BE2C (cell line): ENCODE results near the gene COL23A1.

Experiments
- DNase-seq: peaks from one replicate; pipeline ENCODE4 v3.0.0-alpha.2; 2020
- H3K27me3 ChIP-seq: fragments of 250-450 bp; sonication (Bioruptor Pico); 2 replicates; pipeline ENCODE4 v1.5.1; 2020; ENCODE audit warnings: mild to moderate bottlenecking
- H3K36me3 ChIP-seq: fragments of 250-450 bp; sonication (Bioruptor Pico); 2 replicates; pipeline ENCODE4 v1.5.1; 2020; ENCODE audit warnings: mild to moderate bottlenecking
- H3K4me1 ChIP-seq: fragments of 250-450 bp; sonication (Bioruptor Pico); 2 replicates; pipeline ENCODE4 v1.5.1; 2020
- H3K4me3 ChIP-seq: 2 replicates; pipeline ENCODE4 v1.5.1; 2011; ENCODE audit warnings: low read depth, low read length
- H3K9me3 ChIP-seq: fragments of 250-450 bp; sonication (Bioruptor Pico); 2 replicates; pipeline ENCODE4 v1.5.1; 2020
- TF ChIP-seq, protein P1 (sequence below): IDR thresholded peaks from 2 replicates; pipeline ENCODE4 v1.5.1; 2012; ENCODE audit warnings: mild to moderate bottlenecking, low read depth, low read length

Gene COL23A1

DNA sequence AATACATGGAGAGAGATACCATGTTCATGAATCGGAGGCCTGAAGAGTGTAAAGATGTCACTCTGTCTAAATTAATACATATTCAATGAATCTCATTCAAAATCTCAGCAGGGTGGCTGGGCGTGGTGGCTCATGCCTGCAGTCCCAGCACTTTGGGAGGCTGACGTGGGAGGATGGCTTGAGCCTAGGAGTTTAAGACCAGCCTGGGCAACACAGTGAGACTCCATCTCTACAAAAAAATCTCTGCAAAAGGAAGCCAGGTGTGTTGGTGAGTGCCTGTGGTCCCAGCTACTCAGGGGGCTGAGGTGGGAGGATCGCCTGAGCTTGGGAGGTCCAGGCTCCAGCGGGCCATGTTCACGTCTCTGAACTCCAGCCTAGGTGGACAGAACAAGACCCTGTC lies 49.7 kb downstream of the COL23A1 start:
- TF ChIP-seq, protein P1, sequence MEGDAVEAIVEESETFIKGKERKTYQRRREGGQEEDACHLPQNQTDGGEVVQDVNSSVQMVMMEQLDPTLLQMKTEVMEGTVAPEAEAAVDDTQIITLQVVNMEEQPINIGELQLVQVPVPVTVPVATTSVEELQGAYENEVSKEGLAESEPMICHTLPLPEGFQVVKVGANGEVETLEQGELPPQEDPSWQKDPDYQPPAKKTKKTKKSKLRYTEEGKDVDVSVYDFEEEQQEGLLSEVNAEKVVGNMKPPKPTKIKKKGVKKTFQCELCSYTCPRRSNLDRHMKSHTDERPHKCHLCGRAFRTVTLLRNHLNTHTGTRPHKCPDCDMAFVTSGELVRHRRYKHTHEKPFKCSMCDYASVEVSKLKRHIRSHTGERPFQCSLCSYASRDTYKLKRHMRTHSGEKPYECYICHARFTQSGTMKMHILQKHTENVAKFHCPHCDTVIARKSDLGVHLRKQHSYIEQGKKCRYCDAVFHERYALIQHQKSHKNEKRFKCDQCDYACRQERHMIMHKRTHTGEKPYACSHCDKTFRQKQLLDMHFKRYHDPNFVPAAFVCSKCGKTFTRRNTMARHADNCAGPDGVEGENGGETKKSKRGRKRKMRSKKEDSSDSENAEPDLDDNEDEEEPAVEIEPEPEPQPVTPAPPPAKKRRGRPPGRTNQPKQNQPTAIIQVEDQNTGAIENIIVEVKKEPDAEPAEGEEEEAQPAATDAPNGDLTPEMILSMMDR: no peak
- H3K36me3 ChIP-seq: no peaks in the 10 kb centered on the region
- no peaks in the 10 kb centered on the region for H3K27me3 ChIP-seq
- no peak overlapping the region for H3K4me3 ChIP-seq
- no peaks in the 10 kb centered on the region for H3K4me1 ChIP-seq
- no peak for DNase-seq
- no peaks in the 10 kb centered on the region for H3K9me3 ChIP-seq

DNA sequence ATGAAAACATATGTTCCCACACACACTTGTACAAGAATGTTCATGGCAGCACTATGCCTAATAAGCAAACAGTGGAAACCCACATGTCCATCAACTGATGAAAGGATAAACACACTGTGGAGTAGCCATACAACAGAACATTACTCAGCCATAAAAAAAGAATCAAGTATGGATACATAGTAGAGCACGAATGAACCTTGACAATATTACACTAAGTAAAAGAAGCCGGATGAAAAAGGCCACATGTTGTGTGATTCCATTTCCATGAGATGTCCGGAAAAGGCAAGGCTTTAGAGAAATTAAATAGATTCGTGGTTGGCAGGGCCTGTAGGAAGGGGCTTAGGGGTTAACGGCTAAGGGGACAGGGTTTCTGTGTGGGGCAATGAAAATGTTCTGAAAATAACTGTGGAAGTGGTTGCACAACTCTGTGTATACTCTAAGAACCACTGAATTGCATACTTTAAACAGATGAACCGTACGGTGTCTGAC lies 51.4 kb downstream of the COL23A1 start:
- Histone ChIP-seq H3K9me3 (no peaks in the 10 kb centered on the region), H3K36me3 (no peaks in the 10 kb centered on the region), H3K4me3 (no peak overlapping the region), H3K27me3 (no peaks in the 10 kb centered on the region), H3K4me1 (no peaks in the 10 kb centered on the region)
- TF ChIP-seq, protein P1: no peak
- no peak for DNase-seq

DNA sequence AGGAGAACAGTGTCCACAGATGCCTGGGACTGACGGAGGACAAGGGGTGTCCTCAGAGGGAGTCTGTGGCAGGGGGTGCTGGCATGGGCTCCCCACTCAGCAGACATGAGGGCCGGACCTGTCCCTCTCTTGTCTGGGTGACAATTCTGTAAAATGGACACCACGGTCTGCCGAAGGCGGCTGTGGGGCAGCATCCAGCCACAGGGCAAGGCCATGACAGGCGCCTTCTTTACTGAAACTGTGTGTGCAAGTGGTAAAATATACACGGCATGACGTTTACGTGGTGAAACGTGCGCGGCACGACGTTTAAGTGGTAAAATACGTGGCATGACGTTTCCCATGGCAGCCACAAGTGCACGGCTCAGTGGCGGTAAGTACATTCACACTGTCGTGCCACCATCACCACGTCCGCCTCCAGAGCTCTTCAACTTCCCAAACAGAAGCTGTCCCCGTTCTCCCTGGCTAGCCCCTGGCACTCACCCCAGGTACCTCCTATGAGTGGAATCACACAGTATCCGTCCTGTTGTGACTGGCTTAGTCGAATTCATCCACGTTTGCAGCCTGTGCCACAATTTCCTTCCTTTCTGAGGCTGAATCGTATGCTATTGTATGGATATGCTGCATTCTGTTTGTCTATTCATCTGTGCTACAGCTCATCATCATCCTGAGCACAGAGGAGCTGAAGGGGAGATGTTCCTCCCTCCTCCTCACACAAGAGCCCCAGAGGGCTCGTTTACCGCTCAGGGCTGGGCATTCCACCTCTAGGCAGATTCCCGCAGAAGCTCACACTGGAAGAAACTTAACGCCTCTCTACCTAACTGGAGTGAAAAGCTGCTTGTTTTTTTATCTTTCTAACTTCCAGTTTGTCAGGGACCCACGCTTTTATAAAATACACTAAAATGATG lies 52.5 kb downstream of the COL23A1 start:
- Histone ChIP-seq H3K9me3 (no peaks in the 10 kb centered on the region), H3K36me3 (no peaks in the 10 kb centered on the region), H3K27me3 (no peaks in the 10 kb centered on the region), H3K4me3 (no peak overlapping the region), H3K4me1 (no peaks in the 10 kb centered on the region)
- TF ChIP-seq, protein P1: no peak
- no peak for DNase-seq

DNA sequence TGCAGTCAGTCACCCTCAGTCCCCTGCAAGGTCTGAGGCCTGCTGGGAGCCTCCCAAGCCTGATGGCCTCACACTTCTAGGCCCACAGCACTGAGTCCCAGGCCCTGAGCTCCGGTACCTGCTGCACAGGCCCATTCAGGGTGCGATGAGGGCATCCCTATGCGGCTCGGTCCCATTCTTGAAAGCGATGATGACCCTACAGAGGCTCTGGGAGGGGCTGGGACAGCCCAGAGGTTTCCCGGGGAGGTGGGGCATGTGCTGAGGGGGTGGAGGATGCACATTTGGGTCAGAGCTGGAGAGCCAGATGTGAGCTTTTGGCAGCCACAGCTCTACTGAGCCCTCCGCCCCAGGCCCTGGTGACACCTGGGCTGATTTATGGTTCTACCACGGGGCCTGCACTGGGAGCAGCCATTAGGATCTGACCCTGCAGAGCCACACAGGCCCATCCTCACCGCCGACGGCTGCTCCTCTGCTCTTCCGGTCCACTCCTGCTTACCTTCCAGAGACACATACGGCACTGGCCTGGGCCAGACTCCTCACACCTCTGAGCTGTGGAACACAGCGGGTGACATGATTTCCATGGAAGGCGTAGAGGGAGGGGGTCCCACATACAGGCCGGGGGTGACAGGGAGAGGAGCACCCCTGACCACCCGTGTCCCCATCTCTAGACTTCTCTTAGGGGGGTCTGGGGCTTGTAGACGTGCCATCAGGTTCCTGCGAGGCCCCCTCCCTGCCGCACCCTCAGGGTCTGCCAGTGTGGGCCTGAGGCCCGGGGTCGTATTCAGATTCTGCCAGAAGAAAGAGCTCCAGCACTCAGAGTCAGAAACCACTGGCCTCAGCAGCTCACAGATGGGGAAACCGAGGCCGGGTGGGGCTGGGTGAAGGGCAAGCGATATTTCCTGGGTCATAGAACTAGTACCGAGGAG lies 53.4 kb downstream of the COL23A1 start:
- H3K4me1 ChIP-seq: no peaks in the 10 kb centered on the region
- no peak overlapping the region for H3K4me3 ChIP-seq
- TF ChIP-seq, protein P1: no peak
- H3K27me3 ChIP-seq: no peaks in the 10 kb centered on the region
- no peak for DNase-seq
- H3K36me3 ChIP-seq: no peaks in the 10 kb centered on the region
- no peaks in the 10 kb centered on the region for H3K9me3 ChIP-seq

DNA sequence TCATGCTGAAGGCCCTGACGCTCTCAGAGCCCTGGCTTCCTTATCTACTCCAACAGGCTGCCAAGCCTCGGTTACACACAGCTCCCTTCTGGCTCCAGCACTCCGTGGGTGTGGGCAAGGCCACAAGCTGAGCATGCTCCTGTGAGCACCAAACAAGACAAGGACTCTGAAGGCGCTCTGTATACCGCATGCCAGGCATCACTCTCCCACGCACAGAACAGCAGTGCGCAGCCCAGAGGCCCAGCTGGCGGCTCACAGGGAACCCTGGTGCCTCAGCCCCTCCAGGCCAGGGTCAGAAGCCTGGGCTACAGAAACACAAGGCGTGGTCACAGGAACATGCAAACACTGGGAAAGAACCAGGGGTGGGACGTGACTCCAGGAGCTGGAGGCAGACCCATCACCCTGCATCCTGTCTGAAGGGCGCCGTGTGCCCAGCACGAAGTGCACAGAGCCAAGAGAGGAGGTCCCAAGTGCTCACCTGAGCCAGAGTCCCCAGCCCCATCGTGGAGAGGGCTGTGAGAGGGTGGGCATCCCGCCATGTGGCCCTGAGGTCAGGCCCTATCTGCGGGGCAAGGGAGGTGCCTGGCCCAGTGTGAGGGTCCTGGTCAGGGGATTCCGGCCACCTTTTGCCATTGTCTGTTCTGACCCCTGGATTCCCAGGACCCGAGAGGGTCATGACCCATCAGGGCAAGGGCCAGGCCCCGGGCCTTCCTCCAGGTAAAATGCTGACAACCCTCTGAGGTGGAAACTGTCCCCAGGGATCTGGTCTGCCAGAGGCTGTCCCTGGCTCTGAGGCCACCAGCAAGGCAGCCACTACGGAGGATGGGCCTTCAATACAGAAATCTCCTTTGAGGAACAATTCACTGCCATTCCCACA lies 54.7 kb downstream of the COL23A1 start:
- TF ChIP-seq, protein P1: no peak
- H3K36me3 ChIP-seq: no peaks in the 10 kb centered on the region
- H3K4me3 ChIP-seq: no peak overlapping the region
- peak; percentile 36 for DNase-seq
- H3K4me1 ChIP-seq: no peaks in the 10 kb centered on the region
- H3K27me3 ChIP-seq: no peaks in the 10 kb centered on the region
- H3K9me3 ChIP-seq: no peaks in the 10 kb centered on the region
